Measurements from ENCODE around the gene BARHL1. TPM values are rescaled to one million over a fixed set of nuclear protein-coding genes. Genes with fewer than 3 reads are reported as not detected.

BARHL1 gene
- total and polyA plus RNA-seq, 2 of the 4 experiments (the other 2 are of a cell fraction) = not detected

DNA sequence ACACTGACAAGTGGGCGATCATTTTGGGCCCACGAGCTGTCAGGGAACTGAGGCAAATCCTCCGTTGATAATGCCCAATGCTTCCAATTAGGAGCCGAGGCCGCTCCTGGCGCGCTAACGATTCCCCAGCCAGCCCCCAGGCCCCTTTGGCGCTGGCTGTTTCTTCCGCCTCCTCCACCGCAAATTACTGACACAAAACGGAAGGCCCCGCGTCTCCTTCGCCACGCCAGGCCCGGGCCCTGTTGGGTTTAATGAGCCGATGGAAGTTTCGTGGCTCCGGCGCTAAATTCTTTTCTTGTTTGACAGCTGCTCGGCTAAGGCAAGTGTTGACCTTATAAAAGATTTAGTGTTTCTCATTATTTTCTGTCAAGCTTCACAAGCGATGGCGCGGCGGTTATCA is 25.7 kb upstream of the BARHL1 start:
- Histone ChIP-seq H2BK20ac (ENCODE audit: low read depth, low read length) (no peak overlapping the region), H3K56ac (ENCODE audit: extremely low read depth, insufficient read depth, low read length) (no peak overlapping the region), H3K27ac (ENCODE audit: insufficient read depth, low read length) (no peak overlapping the region), H3K4me2 (ENCODE audit: low read depth, low read length) (no peak overlapping the region), H2BK120ac (ENCODE audit: low read depth, low read length) (no peak overlapping the region), H3K23ac (ENCODE audit: low read depth, low read length) (no peak overlapping the region), H3K9me3 (ENCODE audit: control insufficient read depth, insufficient read depth, low read length) (peaks cover 3% of the 10 kb centered on the region), H4K91ac (ENCODE audit: insufficient read depth, low read depth, low read length) (no peak overlapping the region), H3K79me1 (ENCODE audit: low read depth in 1 of 2, low read length in 2 of 2) (no peaks in the 10 kb centered on the region), H3K36me3 (ENCODE audit: control insufficient read depth, insufficient read depth, low read length) (no peaks in the 10 kb centered on the region), H3K4ac (ENCODE audit: low read depth, low read length) (no peak overlapping the region), H2BK5ac (ENCODE audit: low read depth, low read length, poor library complexity, severe bottlenecking) (no peak overlapping the region), H3K27me3 (ENCODE audit: control insufficient read depth, insufficient read depth, low read length) (peaks cover 41% of the 10 kb centered on the region), H3K14ac (replicated peaks; ENCODE audit: low read depth, low read length) (no peak overlapping the region), H4K5ac (ENCODE audit: low read depth, low read length) (no peak overlapping the region), H2BK15ac (ENCODE audit: low read depth, low read length) (no peak overlapping the region), H3K4me3 (ENCODE audit: insufficient read depth, low read depth, low read length) (no peak overlapping the region), H2AK9ac (replicated peaks; ENCODE audit: low read depth, low read length, poor library complexity) (no peak overlapping the region), H3K9ac (ENCODE audit: low read depth, low read length) (no peak overlapping the region), H2AK5ac (ENCODE audit: low read depth, low read length) (no peak overlapping the region), H4K20me1 (ENCODE audit: insufficient read depth, low read length) (no peaks in the 10 kb centered on the region), H3K4me1 (ENCODE audit: control insufficient read depth, insufficient read depth, low read length) (no peaks in the 10 kb centered on the region), H2AFZ (replicated peaks; ENCODE audit: low read length, poor library complexity) (no peak overlapping the region), H3K9me1 (ENCODE audit: insufficient read depth, low read length) (no peaks in the 10 kb centered on the region), H3K18ac (ENCODE audit: low read depth, low read length) (no peak overlapping the region), H4K8ac (ENCODE audit: low read depth in 2 of 2, low read length in 2 of 2) (no peak overlapping the region)
- ATAC-seq (ENCODE audit: low read depth) (no peak), DNase-seq (no peak)
- in situ Hi-C loops (cut with MboI; ENCODE audit: low sequenced_read_pairs) (no loop called here), intact Hi-C loops (cut with micrococcal nuclease) (no loop called here), dilution Hi-C loops (cut with HindIII; ENCODE audit: low sequenced_read_pairs, unreplicated experiment) (no loop called here)
- BruUV-seq (replicated peaks) = no TSS peak
- WGBS, 2 experiments (ENCODE audit: extremely low coverage in 2 of 2, insufficient read length in 1 of 2) = 55% methylated on average over 14 of the region's 26 CpGs; no CpG with 5 or more reads in 1 of the 2 experiments
- ChIA-PET POLR2A (ENCODE audit: unreplicated experiment) (no interaction called here), CTCF (interaction anchor here (0.6 kb wide), 1 partner anchor 263 kb away, joined by 3 read pairs; no protein-coding TSS in a partner anchor)
- TF ChIP-seq, protein P1, sequence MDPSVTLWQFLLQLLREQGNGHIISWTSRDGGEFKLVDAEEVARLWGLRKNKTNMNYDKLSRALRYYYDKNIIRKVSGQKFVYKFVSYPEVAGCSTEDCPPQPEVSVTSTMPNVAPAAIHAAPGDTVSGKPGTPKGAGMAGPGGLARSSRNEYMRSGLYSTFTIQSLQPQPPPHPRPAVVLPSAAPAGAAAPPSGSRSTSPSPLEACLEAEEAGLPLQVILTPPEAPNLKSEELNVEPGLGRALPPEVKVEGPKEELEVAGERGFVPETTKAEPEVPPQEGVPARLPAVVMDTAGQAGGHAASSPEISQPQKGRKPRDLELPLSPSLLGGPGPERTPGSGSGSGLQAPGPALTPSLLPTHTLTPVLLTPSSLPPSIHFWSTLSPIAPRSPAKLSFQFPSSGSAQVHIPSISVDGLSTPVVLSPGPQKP (IDR thresholded peaks at IDR 0.05; ENCODE audit: borderline replicate concordance, low read depth, low read length) = no peak

Data from IMR-90 (cell line).